Measurements from ENCODE around the gene QPCTL. TPM values are rescaled to one million over a fixed set of nuclear protein-coding genes. Genes with fewer than 3 reads are reported as not detected.

QPCTL gene
- total RNA-seq, 2 donors from 2014 or later: 5.2 to 18.4 TPM

GRCh38 chr19:45657520-45658167, 34.8 kb upstream of the QPCTL start:
- WGBS: 37% methylated on average over 14 of the region's 14 CpGs

GRCh38 chr19:45659096-45659729, 33.3 kb upstream of the QPCTL start:
- no peak for DNase-seq (ENCODE audit: low spot score)
- WGBS: 72% methylated on average over 6 of the region's 6 CpGs
- Histone ChIP-seq H3K4me3 (no peak overlapping the region), H3K27ac (no peak overlapping the region), H3K36me3 (no peaks in the 10 kb centered on the region), H3K4me1 (replicated peaks) (no peaks in the 10 kb centered on the region), H3K9me3 (no peaks in the 10 kb centered on the region), H3K27me3 (replicated peaks; ENCODE audit: insufficient read depth) (no peaks in the 10 kb centered on the region)
- TF ChIP-seq POLR2AphosphoS5 (IDR thresholded peaks at IDR 0.05) (no peak), CTCF (IDR thresholded peaks at IDR 0.05) (no peak), POLR2A (IDR thresholded peaks at IDR 0.05) (no peak)
- intact Hi-C loops (cut with DNase I): no loop called here

More at GRCh38 chr19:45657520-45658167, 34.8 kb upstream of the QPCTL start:
- intact Hi-C loops (cut with DNase I): no loop called here
- Histone ChIP-seq H3K27me3 (replicated peaks; ENCODE audit: insufficient read depth) (no peaks in the 10 kb centered on the region), H3K4me3 (no peak overlapping the region), H3K4me1 (replicated peaks) (no peaks in the 10 kb centered on the region), H3K36me3 (no peaks in the 10 kb centered on the region), H3K9me3 (no peaks in the 10 kb centered on the region), H3K27ac (no peak overlapping the region)
- TF ChIP-seq POLR2AphosphoS5 (IDR thresholded peaks at IDR 0.05) (no peak), POLR2A (IDR thresholded peaks at IDR 0.05) (no peak), CTCF (IDR thresholded peaks at IDR 0.05) (no peak)
- DNase-seq (ENCODE audit: low spot score): no peak

- H3K27ac ChIP-seq: no peak overlapping the region
- no peaks in the 10 kb centered on the region for H3K9me3 ChIP-seq
- intact Hi-C loops (cut with DNase I): no loop called here
- H3K36me3 ChIP-seq: no peaks in the 10 kb centered on the region
- no peaks in the 10 kb centered on the region for H3K4me1 ChIP-seq (replicated peaks)
- TF ChIP-seq POLR2AphosphoS5 (IDR thresholded peaks at IDR 0.05): no peak
- TF ChIP-seq CTCF (IDR thresholded peaks at IDR 0.05): no peak
- TF ChIP-seq POLR2A (IDR thresholded peaks at IDR 0.05): no peak
- H3K4me3 ChIP-seq: no peak overlapping the region
- no peak for DNase-seq (ENCODE audit: low spot score)
- no peaks in the 10 kb centered on the region for H3K27me3 ChIP-seq (replicated peaks; ENCODE audit: insufficient read depth)
- WGBS: 22% methylated on average over 8 of the region's 8 CpGs
These were observed 31.8 kb upstream of the QPCTL start for GRCh38 chr19:45660636-45661035.

GRCh38 chr19:45663800-45664199, 28.7 kb upstream of the QPCTL start:
- H3K27ac ChIP-seq: no peak overlapping the region

More at GRCh38 chr19:45663800-45664199, 28.7 kb upstream of the QPCTL start:
- 90% methylated on average over 1 of the region's 1 CpG for WGBS
- Histone ChIP-seq H3K36me3 (no peaks in the 10 kb centered on the region), H3K4me3 (no peak overlapping the region), H3K27me3 (replicated peaks; ENCODE audit: insufficient read depth) (no peaks in the 10 kb centered on the region), H3K9me3 (no peaks in the 10 kb centered on the region), H3K4me1 (replicated peaks) (no peaks in the 10 kb centered on the region)
- DNase-seq (ENCODE audit: low spot score): no peak
- intact Hi-C loops (cut with DNase I): no loop called here
- no peak for TF ChIP-seq POLR2A (IDR thresholded peaks at IDR 0.05)
- no peak for TF ChIP-seq POLR2AphosphoS5 (IDR thresholded peaks at IDR 0.05)
- no peak for TF ChIP-seq CTCF (IDR thresholded peaks at IDR 0.05)

Measured in prostate gland (tissue), 2 donors.